Brain microvascular endothelial cell (primary cell): ENCODE measurements around the gene ASCL2.

Source experiments
- DNase-seq: peaks from one replicate; pipeline ENCODE4 v3.0.0-alpha.2; 2020
- H3K27ac ChIP-seq: fragments of 250-450 bp; sonication (Bioruptor Pico); 2 replicates; pipeline ENCODE4 v1.5.1; 2020; ENCODE audit warnings: mild to moderate bottlenecking, moderate library complexity
- H3K27me3 ChIP-seq: fragments of 250-450 bp; sonication (Bioruptor Pico); replicated peaks from 2 replicates; pipeline ENCODE4 v1.5.1; 2020; ENCODE audit warnings: mild to moderate bottlenecking
- H3K36me3 ChIP-seq: fragments of 250-450 bp; sonication (Bioruptor Pico); replicated peaks from 2 replicates; pipeline ENCODE4 v1.5.1; 2020; ENCODE audit warnings: mild to moderate bottlenecking
- H3K4me3 ChIP-seq: 2 replicates; pipeline ENCODE4 v1.5.1; 2011; ENCODE audit warnings: low read depth, mild to moderate bottlenecking, control low read depth, low read length, moderate library complexity
- CTCF ChIP-seq: IDR thresholded peaks from 2 replicates; pipeline ENCODE4 v1.5.1; 2011; ENCODE audit warnings: low read depth, mild to moderate bottlenecking, moderate library complexity, low read length, control low read depth, inconsistent platforms; ENCODE audit errors: missing control alignments
- in situ Hi-C: cut with HindIII; loops from 2 replicates; pipeline ENCODE4 v1.10.0; 2017; ENCODE audit warnings: low sequenced_read_pairs, low pct_ligation_motif_present

The ASCL2 gene

GRCh38 chr11:2256951-2257700 lies 13.3 kb downstream of the ASCL2 start:
- no peak overlapping the region for H3K27ac ChIP-seq
- in situ Hi-C loops: no loop called here
- no peak overlapping the region for H3K4me3 ChIP-seq
- no peaks in the 10 kb centered on the region for H3K27me3 ChIP-seq
- TF ChIP-seq CTCF: no peak
- DNase-seq: no peak
- H3K36me3 ChIP-seq: no peaks in the 10 kb centered on the region

- no peak overlapping the region for H3K4me3 ChIP-seq
- in situ Hi-C loops: no loop called here
- H3K27ac ChIP-seq: no peak overlapping the region
- no peak for DNase-seq
- no peaks in the 10 kb centered on the region for H3K27me3 ChIP-seq
- TF ChIP-seq CTCF: no peak
- H3K36me3 ChIP-seq: no peaks in the 10 kb centered on the region
Measured at GRCh38 chr11:2256293-2256913, 14.0 kb downstream of the ASCL2 start.

- in situ Hi-C loops: no loop called here
- no peaks in the 10 kb centered on the region for H3K27me3 ChIP-seq
- H3K4me3 ChIP-seq: no peak overlapping the region
- DNase-seq: no peak
- no peak overlapping the region for H3K27ac ChIP-seq
- no peak for TF ChIP-seq CTCF
- H3K36me3 ChIP-seq: no peaks in the 10 kb centered on the region
Measured at GRCh38 chr11:2252018-2252417, 18.4 kb downstream of the ASCL2 start.

DNA sequence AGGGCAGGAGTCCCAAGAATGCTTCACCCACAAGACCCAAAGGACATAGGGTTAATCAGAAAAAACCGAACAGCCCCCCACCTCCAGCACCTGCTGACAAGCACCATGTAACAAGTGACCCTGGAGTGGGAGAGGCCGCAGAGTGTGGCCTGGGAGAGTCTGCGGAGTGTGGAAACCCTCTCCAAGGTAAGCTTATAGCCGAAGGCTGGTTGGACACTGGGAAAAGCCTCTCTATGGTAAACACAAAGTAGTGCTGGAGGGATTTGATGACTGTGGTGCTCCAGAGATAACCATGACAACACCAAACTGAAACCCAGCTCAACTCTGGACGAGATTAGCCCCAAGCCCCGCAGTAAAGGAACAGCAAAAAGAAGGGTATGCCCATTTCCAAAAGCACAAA lies 19.2 kb downstream of the ASCL2 start:
- in situ Hi-C loops: no loop called here

DNA sequence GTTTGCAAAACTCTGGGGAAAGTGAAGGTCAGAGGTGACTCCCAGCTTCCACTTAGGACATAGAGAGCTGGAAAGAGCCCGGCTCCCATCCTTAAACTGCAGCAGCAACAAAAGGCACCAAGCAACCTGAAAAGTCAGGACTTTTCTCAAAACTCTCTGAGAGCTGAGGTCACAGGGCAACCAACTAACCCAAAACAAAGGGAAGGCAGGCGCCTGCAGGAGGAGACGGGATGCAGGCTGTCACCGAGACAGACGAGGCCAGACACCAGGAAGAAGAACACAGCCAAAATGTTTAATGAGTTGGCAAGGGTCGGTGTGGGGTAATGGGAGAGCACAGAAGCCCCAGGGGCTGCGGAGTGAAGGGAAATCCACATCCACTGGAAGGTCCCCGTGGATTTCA lies 19.9 kb downstream of the ASCL2 start:
- in situ Hi-C loops: no loop called here
- DNase-seq: no peak
- Histone ChIP-seq H3K27ac (no peak overlapping the region), H3K4me3 (no peak overlapping the region), H3K36me3 (no peaks in the 10 kb centered on the region), H3K27me3 (peaks cover 4% of the 10 kb centered on the region)
- TF ChIP-seq CTCF: no peak

More for the DNA sequence above, 19.2 kb downstream of the ASCL2 start:
- Histone ChIP-seq H3K27me3 (peaks cover under 1% of the 10 kb centered on the region), H3K4me3 (no peak overlapping the region), H3K27ac (no peak overlapping the region), H3K36me3 (no peaks in the 10 kb centered on the region)
- no peak for TF ChIP-seq CTCF
- no peak for DNase-seq
